ENCODE data around the gene ITPK1.

Gene ITPK1

DNA sequence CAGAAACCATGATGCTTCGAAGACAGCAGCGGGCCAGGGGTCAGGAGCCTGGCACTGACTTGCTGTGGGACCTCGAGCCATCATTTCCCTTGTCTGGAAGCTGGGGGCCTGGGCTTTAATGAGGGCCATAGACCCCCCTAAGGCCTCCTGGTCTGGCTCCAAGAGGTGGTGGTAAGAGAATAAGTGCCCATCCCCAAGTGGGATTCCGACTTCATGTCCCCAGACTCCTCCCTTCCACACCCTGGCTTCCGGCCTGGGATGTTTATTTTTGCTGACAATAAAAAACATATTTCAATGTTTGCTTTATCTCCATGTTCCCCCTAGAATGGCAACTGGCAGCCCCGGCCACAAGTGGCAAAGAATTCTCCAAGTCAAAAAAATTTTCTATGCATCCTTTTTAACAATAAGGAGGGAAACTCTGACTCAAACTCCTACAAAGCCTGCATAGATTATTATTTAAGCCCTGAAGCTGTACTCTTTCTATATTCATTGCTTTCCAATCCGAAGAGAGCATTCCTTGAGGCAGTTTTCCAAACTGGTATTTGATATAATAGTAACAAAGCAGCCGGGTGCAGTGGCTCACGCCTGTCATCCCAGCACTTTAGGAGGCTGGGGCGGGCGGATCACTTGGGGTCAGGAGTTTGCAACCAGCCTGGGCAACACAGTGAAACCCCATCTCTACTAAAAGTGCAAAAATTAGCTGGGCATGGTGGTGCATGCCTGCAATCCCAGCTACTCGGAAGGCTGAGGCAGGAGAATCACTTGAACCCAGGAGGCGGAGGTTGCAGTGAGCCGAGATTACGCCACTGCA is 84.0 kb downstream of the ITPK1 start:
- no peak for TF ChIP-seq EZH2phosphoT487 (IDR thresholded peaks at IDR 0.05; ENCODE audit: low read depth)
- TF ChIP-seq, protein P1, sequence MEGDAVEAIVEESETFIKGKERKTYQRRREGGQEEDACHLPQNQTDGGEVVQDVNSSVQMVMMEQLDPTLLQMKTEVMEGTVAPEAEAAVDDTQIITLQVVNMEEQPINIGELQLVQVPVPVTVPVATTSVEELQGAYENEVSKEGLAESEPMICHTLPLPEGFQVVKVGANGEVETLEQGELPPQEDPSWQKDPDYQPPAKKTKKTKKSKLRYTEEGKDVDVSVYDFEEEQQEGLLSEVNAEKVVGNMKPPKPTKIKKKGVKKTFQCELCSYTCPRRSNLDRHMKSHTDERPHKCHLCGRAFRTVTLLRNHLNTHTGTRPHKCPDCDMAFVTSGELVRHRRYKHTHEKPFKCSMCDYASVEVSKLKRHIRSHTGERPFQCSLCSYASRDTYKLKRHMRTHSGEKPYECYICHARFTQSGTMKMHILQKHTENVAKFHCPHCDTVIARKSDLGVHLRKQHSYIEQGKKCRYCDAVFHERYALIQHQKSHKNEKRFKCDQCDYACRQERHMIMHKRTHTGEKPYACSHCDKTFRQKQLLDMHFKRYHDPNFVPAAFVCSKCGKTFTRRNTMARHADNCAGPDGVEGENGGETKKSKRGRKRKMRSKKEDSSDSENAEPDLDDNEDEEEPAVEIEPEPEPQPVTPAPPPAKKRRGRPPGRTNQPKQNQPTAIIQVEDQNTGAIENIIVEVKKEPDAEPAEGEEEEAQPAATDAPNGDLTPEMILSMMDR (IDR thresholded peaks at IDR 0.05; ENCODE audit: low read depth, low read length): no peak
- no peak overlapping the region for H2AFZ ChIP-seq (ENCODE audit: low read depth, low read length)
- no peaks in the 10 kb centered on the region for H3K27me3 ChIP-seq (ENCODE audit: low read depth, low read length)
- H3K9me3 ChIP-seq (ENCODE audit: insufficient read depth, low read length): no peaks in the 10 kb centered on the region
- no peak overlapping the region for H3K4me3 ChIP-seq (ENCODE audit: low read length)
- H4K20me1 ChIP-seq (ENCODE audit: insufficient read depth, low read length): no peaks in the 10 kb centered on the region
- H3K9ac ChIP-seq (ENCODE audit: low read length): no peak overlapping the region
- H3K4me1 ChIP-seq (ENCODE audit: low read length): peaks cover 10% of the 10 kb centered on the region
- H3K27ac ChIP-seq (ENCODE audit: low read length): no peak overlapping the region
- H3K4me2 ChIP-seq (ENCODE audit: low read length): no peak overlapping the region
- H3K36me3 ChIP-seq (replicated peaks; ENCODE audit: low read depth, low read length): no peaks in the 10 kb centered on the region
- H3K79me2 ChIP-seq (ENCODE audit: low read length): no peaks in the 10 kb centered on the region

DNA sequence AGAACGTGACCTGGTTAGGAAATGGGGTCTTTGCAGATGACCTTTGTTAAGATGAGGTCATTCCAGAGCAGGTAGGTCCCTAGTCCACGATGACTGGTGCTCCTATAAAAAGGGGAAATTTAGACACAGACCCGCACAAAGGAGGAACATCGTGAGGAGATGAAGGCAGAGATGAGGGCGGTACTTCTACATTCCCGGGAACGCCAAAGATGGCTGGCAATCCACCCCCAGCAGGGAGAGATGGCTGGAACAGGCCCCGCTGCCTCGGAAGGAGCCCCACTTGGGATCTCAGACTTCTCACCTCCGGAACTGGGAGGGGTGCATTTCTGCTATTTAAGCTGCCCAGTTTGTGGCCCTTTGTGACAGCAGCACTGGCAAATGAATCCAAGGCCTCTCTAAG is 85.0 kb downstream of the ITPK1 start:
- Histone ChIP-seq H3K9ac (ENCODE audit: low read length) (no peak overlapping the region), H3K4me3 (ENCODE audit: low read length) (no peak overlapping the region), H4K20me1 (ENCODE audit: insufficient read depth, low read length) (no peaks in the 10 kb centered on the region), H3K4me1 (ENCODE audit: low read length) (peaks cover 10% of the 10 kb centered on the region), H3K9me3 (ENCODE audit: insufficient read depth, low read length) (no peaks in the 10 kb centered on the region), H2AFZ (ENCODE audit: low read depth, low read length) (no peak overlapping the region), H3K27me3 (ENCODE audit: low read depth, low read length) (no peaks in the 10 kb centered on the region), H3K79me2 (ENCODE audit: low read length) (no peaks in the 10 kb centered on the region), H3K27ac (ENCODE audit: low read length) (no peak overlapping the region), H3K4me2 (ENCODE audit: low read length) (no peak overlapping the region), H3K36me3 (replicated peaks; ENCODE audit: low read depth, low read length) (no peaks in the 10 kb centered on the region)
- TF ChIP-seq EZH2phosphoT487 (IDR thresholded peaks at IDR 0.05; ENCODE audit: low read depth): no peak
- TF ChIP-seq, protein P1 (IDR thresholded peaks at IDR 0.05; ENCODE audit: low read depth, low read length): no peak

DNA sequence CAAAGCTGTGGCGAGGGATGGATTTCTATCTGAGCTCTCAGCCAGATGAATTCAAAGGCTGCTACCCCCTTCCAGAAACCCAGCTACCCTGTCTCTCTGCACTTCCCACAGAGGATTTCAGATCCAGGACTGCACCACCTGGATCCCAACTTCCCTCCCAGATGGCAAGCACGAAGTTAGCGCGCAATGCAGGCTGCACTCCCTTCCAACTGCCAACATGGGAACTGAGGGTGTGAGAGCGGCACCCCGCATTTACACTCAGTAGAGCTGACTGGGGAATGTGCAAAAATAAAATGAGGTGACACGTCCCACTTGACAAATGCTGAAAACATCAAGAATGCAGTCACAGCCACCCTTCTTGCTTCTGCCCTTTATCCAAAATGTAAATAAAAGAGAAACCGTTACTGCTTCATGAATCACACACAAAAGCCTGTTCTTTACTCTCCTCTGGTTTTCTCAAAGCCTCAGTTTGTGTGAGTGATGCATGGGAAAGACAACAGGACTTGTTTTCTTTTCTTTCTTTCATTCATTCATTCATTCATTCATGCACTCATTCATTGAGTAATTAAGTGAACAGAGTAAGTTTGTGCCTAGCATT is 85.7 kb downstream of the ITPK1 start:
- Histone ChIP-seq H2AFZ (ENCODE audit: low read depth, low read length) (no peak overlapping the region), H3K4me2 (ENCODE audit: low read length) (no peak overlapping the region), H3K9ac (ENCODE audit: low read length) (no peak overlapping the region), H3K9me3 (ENCODE audit: insufficient read depth, low read length) (no peaks in the 10 kb centered on the region), H3K36me3 (replicated peaks; ENCODE audit: low read depth, low read length) (no peaks in the 10 kb centered on the region), H3K4me1 (ENCODE audit: low read length) (peaks cover 10% of the 10 kb centered on the region), H3K79me2 (ENCODE audit: low read length) (no peaks in the 10 kb centered on the region), H3K27ac (ENCODE audit: low read length) (no peak overlapping the region), H3K27me3 (ENCODE audit: low read depth, low read length) (no peaks in the 10 kb centered on the region), H3K4me3 (ENCODE audit: low read length) (no peak overlapping the region), H4K20me1 (ENCODE audit: insufficient read depth, low read length) (no peaks in the 10 kb centered on the region)
- no peak for TF ChIP-seq EZH2phosphoT487 (IDR thresholded peaks at IDR 0.05; ENCODE audit: low read depth)
- TF ChIP-seq, protein P1 (IDR thresholded peaks at IDR 0.05; ENCODE audit: low read depth, low read length): no peak

DNA sequence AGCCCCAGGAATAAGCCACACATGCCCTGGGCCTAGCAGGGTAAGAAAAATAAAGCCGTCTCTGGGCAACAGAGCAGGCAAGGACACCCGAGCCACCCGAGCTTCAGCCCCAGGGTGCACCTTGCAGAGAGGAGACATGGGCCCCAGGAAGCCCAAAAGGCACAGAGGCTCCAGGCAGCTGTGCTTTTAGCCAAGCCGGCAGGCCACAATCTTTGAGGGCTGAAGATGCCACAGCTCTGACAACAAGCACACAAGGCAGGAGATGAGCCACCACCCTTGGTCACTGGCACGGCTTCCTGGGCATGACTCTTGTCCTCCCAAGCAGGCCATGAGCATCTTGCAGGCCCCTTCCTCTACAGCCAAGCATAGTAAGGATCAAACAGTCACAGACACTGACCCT is 86.3 kb downstream of the ITPK1 start:
- TF ChIP-seq EZH2phosphoT487 (IDR thresholded peaks at IDR 0.05; ENCODE audit: low read depth): no peak
- TF ChIP-seq, protein P1 (IDR thresholded peaks at IDR 0.05; ENCODE audit: low read depth, low read length): no peak
- H2AFZ ChIP-seq (ENCODE audit: low read depth, low read length): no peak overlapping the region
- H4K20me1 ChIP-seq (ENCODE audit: insufficient read depth, low read length): no peaks in the 10 kb centered on the region
- no peak overlapping the region for H3K9ac ChIP-seq (ENCODE audit: low read length)
- no peak overlapping the region for H3K4me3 ChIP-seq (ENCODE audit: low read length)
- no peaks in the 10 kb centered on the region for H3K9me3 ChIP-seq (ENCODE audit: insufficient read depth, low read length)
- H3K36me3 ChIP-seq (replicated peaks; ENCODE audit: low read depth, low read length): no peaks in the 10 kb centered on the region
- H3K27me3 ChIP-seq (ENCODE audit: low read depth, low read length): no peaks in the 10 kb centered on the region
- H3K27ac ChIP-seq (ENCODE audit: low read length): no peak overlapping the region
- no peak overlapping the region for H3K4me2 ChIP-seq (ENCODE audit: low read length)
- peaks cover 9% of the 10 kb centered on the region for H3K4me1 ChIP-seq (ENCODE audit: low read length)
- no peaks in the 10 kb centered on the region for H3K79me2 ChIP-seq (ENCODE audit: low read length)
